GM21390 (cell line): ENCODE results near the gene SHANK1.

Experiments used
- ATAC-seq: cut with Tn5 transposase; IDR thresholded peaks from one replicate; pipeline ENCODE4 v1.9.1; 2021; ENCODE audit not compliant: unreplicated experiment

The SHANK1 gene

DNA sequence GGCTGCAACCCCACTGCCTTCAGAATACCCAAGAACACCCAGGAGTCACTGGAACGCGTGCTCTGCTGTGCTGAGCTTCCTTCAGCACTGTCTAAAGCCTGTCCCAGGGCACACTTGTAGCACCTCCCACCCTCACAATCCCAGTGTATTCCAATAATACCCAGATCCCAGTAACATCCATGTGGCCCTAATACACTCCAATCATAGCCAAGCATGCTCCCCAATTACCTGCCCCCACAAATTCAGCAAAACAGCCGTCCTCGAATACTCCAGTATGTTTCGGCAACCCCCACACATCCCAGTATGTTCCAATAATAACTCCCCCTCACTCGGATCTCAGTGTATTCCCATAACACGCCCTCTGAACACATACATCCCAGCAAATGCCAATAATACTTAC is 29.2 kb downstream of the SHANK1 start:
- ATAC-seq = no peak

DNA sequence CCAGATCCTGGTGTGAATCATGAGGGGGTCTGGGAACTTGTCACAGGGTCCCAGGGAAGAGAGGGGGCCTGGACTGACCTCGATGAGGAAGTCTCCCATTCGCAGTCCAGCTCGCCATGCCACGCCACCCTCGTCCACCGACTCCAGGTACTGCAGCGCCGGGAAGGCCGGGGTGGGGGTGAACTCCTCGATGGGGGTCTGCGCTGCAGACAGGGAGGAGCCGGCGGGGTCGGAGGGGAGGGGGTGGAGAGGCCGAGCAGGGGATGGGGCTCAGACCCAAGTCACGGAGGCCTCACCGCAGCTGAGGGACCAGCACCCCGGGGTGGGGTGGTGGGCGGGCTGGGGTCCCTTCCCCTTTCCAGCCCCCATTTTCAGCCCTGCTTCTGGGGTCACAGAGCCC is 30.8 kb downstream of the SHANK1 start:
- ATAC-seq = no peak

DNA sequence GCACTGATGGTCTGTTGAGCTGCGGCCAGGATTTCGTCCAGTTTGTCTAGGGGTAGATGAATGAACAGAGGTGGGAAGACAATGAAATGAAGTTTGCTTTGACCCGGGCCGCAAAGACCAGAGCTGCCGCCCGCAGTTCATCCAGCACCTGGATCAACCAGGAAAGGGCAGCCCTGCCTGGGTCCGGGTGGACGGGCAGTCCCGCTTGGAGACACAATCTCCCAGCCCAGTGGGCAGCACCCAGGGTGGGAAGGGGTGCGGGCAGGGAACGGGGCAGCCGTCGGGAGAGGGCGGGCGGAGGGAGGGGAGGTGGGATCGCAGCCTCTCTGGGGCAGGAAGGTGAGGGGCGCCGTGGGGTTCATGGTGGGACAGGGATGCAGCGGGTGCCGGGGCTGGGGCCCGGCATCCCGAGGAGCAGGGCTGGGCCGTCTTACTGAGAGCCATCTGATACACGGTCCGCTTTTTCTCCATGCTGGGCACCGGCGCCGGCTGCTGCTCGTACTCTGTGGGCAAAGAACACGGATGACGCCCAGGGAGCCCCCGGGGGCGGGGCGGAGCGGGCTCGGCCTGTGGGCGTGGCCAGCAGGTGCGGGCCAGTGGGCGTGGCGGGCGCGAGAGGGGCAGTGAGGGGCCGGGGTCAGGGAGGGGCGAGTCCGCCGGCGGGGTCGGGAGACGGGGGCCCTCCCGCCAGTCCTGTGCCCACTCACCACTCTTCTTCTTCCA is 33.1 kb downstream of the SHANK1 start:
- ATAC-seq = no peak

DNA sequence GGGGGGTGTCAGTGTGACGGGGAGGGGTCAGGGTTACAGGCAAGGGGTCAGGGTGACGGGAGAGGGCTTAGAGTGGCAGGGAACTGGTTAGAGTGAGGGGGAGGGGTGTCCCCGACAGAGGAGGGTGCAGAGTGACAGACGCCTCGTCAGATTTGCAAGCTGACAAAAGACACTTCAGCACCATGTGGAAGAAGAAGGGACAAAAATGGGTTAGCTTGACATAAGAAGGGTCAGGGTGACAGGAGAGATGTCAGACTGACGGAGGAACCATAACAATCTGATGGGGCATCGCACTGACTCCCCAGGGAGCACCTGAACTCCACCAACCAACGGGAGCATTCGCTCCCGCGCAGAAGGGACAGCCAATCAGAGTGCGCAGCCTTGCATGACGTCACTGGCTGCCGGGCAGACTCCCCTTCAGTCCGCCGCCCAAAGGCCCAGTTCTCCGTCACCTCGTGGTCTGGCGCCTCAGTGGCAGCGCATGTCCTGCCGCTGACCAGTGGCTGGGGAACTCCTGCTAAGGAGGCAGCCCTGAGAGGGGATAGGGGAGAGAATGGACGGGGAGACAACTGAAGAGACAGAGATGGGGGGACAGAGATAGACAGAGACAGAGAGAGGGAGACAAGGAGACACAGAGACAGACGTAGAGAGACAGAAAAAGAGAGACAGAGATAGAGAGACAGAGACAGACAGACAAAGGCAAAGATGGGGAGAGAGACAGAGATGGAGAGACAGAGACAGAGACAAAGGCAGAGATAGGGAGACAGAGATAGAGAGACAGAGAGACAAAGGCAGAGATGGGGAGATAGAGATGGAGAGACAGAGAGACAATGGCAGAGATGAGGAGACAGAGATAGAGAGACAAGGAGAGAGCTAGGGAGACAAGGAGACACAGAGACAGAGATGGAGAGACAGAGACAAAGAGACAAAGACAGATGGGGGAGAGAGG is 40.2 kb downstream of the SHANK1 start:
- peak; percentile 67 for ATAC-seq

DNA sequence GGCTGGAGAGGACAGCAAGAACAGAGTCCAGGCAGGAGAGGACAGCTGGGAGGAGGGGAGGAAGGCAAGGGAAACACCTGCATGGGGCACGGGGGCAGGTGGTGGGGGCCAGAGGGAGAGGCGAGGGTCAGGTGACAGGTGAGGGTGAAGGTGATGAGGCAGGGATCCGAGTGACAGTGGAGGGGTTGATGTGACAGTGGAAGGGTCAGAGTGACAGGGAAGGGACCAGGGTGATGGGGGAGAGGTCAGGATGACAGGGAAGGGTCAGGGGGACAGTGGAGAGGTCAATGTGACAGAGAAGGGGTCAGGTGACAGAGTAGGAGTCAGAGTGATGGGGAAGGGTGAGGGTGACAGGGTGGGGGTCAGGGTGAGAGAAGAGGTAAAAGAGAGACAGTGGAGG is 41.3 kb downstream of the SHANK1 start:
- no peak for ATAC-seq

DNA sequence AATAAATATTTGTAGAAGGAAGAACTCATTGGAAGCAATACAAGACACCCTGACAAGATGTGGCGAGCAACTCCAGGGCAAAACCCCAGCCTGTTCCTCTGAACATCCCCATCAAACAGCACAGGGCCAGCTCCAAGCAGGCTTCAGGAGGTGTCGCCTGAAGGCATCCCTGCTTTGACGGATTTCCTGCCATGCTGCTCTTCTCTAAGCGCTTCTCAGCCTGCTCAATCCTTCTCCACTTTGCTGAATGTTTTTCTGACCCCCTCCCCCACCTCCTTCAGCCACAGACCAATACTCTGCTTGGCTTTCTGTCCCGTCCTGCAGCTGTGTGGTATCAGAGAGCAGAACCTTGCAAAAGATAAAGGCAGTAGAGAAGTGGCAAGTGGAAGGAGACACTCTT is 42.0 kb downstream of the SHANK1 start:
- ATAC-seq = no peak

DNA sequence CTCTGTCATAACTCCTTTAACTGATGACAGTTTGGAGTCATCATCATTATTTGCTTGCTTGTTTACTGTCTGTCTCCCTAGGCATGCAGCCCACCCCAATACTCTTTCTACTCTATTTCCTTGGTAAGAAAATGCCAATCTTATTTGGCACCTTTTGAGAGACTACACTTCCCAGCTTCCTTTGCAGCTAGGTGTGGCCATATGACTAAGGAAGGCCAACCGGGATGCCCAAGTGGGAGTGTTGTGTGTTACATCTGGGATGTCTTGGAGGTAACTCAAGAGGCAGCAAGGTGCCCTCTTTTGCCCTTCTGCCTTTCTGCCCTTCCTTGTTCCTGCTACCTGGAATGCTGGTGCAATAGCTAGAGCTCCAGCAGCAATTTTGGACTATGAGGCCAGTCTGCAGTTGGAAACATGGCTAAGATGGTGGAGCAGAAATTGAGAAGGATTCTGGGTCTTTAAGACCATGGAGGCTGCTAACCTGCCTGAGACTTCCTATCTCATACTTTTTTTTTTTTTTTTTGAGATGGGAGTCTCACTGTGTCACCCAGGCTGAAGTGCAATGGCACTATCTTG is 42.9 kb downstream of the SHANK1 start:
- no peak for ATAC-seq

DNA sequence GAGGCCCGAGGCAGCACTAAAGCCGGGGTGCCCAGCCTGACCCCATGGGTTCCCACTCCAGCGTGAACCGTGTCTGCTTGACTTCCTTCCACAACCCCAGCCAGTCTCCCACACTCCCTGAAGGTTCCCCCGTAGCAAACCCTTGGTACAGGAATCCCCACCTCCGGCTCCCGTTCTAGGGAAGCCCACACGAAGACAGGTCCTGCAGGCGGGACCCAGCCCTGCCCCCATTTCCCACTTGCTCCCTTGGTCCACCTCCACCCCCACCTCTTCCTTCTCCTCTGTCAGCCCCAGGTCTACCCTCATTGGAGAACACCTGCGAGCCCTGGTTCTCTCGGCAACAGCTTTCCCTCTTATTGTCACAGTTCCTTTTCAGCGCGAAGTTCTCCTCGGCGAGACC is 46.5 kb downstream of the SHANK1 start:
- ATAC-seq = no peak

DNA sequence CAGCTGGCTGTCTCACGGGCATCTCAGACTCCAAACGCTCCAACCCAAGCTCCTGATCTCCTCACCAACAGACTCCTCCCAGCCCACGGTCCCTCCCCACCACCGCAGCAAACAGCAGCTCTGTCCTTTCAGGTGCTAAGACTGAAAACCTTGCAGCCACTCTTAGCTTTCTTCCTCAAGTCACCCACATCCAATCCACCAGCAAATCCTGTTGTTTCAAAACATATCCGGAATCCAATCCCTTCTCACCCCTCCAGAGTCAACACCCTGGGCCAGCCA is 49.6 kb downstream of the SHANK1 start:
- no peak for ATAC-seq

DNA sequence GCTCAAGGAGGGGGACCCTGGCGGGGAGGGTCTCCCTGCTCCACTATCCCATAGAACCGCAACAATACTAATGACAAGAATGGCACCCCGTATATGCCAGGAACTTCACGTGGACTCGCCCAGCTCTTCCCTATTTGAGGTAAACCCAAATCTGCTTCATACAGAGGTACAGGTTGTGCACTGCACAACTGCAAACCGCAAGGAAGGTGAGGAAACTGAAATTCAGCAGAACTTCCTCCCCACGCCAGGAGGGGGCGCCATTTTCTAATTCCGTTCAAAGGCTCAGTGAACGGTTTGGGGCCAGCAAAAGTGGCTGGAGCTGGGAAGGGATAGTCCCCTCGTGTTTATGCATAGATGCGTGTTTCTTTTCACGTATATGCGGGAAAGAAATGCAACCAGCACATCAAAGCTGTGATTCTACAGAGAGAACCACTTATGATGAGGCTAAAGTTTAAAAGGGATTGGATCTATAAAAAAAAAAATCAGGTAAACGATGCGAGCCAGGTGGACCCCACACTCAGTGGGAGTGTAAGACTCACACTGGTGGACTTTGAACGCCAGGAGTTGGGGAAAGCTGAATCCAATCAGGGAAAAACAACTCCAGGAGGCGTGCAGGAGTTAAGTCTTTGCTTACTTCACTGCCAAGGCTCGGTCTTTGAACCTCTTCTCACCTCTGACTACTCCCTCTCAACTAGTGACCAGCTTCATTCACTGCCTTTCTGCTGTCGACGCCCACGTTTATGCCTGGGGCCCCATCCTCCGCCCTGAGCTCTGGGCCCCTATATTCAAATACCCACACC is 50.1 kb downstream of the SHANK1 start:
- no peak for ATAC-seq

DNA sequence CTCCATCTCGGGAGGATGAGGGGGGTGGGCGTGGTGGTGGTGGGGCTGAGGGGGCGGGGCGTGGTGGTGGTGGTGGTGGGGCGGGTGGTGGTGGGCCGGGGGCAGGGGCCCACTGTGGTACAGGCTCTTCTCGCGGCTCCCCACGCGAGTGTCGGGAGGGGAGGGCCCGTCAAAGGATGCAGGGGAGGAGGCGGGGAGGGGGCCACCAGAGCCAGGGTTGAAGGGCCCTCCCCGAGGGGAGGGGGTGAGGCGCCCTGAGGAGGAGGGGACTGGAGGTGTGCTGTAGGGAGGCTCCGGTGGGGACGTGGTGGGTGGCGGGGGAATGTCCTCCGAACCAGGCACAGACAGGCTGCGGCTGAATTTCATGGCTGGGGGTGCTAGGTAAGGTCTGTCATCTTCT is 50.7 kb downstream of the SHANK1 start:
- ATAC-seq = no peak

DNA sequence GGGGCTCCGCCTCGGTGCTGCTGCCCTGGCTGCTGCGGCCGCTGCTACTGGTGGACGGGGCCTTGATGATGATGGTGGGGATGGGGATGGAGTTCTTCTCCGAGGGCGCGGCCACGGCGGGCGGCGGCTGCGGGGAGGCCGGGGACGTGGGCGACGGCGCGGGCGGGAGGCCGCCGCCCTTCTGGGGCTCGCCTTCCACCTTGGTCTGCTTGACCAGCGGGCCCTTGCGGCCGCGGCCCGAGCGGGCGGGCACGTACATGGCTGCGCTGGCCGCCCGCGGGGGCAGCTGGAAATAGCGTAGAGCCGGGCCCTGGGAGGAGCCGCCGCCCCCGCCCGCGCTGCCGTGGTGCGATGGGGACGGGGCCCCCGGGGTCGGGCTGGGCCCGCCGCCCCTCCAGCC is 51.2 kb downstream of the SHANK1 start:
- no peak for ATAC-seq

DNA sequence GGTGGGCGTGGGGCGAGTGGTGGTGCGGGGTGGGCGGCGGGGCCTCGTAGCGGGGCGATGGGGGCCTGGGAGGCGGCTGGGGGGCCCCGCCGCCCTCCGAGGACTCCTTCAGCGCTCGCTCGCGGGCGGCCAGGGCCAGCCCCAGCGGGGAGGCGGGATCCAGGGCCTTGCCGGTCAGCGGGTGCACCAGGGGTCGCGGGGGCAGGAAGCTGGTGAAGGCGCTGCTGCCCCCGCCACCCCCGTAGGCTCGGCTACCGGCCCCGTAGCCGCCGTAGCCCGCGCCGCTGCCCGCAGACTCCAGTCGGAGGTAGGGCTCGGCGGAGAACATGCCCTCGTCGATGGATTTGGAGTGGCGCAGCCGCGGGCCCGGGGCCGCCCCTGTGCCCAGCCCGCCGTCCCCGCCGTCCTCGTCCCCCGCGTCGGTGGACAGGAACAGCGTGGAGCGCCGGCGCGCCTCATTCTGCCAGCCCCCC is 51.8 kb downstream of the SHANK1 start:
- ATAC-seq = no peak

DNA sequence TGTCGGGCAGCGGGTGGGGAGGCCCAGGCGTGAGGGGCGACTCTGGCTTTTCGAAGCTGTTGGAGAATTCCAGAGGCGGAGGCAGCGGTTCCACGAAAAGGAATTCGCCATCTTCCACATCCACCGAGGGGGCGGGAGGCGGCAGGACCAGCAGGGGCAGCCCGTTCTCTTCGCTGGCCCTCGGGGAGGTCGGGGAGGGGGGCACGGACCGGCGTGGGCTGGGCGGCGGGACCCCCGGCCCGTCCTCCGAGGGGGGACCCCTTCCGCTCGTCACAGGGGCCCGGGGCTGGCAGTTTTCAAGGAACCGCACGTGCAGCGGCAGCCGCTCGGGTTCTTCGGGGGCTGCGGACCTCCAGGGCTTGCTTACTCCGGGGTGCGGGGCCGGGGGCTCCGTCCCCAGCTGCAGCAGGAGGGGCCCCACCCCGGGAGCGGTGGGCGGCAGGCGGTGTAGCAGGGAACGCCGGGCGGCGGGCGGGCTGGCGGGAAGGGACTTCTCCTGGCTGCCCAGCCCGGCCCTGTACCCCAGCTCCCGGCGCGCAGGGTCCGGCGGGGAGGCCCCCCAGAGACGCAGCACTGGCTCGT is 52.3 kb downstream of the SHANK1 start:
- ATAC-seq = no peak

DNA sequence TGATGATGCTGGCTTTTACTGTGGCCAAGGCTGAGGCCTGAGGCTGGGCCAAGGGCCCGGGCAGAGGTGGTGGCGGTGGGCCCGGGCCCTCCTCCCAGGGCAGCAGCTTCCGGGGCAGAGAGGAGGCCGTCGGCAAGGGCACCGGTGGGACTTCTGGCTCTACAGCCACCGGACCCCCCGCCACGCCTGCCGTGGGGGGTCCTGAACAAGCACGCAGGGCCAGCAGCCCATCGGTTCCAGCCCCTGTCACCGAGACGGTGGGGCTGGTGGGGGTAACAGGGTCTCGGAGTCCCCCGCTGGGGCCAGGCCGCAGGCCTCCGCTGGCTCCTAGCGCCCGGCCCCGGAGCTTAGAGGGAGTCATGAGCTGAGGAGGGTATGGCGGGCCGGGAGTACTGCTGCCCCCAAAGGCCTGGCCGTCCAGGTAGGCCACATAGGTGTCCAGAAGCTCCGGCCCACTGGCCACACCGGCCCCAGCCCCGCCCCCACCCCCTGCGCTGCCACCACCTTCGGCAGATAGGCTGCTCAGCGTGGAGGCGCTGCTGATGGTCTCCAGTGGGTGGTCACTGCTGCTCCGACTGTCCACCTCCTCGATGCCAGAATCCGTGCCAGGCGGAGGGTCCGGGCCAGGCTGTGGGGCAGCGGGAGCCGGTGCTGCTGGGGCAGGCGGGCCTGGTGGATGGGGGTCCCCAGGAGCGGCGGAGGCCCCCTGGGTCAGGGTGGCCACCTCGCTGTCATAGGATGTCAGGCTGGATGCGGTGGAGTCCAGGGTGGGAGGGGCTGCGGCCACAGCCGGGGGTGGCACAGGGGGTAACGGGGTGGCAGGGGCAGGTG is 53.0 kb downstream of the SHANK1 start:
- ATAC-seq = no peak

DNA sequence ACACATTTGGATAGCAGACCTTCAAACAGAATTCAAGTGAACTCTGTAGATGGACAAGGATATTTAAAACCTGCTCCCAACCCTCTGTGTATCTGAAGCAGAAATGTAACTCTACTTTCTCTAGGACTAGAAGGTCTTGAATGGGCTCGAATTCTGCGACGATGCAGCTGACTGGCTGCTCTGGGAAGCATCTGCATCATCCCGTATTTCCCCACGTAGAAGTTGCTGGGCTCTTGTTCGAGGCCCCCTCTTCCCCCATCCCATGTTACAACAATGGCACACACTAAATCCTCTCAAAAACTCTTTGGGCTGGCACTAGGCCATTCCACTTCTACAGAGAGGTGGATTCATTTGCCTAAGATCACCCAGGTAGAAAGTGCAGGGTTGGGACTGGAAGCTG is 55.4 kb downstream of the SHANK1 start:
- no peak for ATAC-seq

DNA sequence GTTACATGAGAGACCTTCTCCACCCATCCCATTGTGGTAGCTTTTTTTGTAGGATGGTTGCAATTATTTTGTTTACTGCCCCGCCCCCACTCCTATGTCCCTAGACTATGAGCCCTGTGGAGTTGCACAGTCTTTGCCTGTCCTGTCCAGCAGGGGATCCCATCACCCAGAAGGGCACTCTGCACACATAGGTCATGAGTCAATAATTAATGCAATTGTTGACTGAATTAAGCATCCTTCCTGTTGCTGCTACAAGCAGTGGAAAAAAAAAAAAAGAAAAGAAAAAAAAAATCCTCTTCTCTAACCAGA is 56.2 kb downstream of the SHANK1 start:
- ATAC-seq = no peak

DNA sequence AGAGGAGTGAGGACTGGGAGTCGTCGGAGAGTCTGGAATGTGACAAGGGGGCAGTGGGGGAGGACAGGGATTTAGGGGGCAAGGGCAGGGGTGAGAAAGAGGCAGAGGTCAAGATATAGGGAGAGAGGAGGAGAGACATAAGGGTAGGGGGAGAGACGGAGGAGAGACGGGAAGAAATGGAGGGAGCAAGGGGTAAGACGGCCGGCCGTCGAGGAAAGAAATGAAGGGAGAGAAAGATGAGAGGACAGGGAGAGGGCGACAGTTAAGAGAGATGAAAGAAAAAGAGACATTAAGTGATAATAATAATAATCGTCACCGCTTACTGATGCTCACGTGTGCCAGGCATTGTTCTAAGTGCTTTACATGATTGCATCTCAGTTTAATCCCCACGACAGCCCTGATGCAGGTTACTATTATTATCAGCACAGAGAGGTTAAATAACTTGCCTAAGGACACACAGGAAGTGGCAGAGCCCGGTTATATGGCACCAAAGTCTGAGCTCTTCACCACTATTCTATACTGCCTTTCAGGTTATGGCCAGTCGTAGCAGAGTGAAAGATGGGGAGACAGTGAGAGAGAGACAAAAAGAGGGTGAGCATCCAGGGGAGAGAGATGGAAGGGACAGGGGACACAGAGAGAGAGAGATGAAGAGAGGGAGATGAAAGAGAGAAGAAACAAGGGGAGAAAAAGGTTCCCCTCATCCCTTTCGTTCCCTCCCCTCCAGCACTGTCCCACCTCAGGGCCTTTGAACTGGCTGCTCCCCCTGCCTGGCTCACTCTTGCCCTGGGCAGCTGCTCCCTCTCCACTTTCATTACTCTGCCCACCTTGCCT is 56.7 kb downstream of the SHANK1 start:
- ATAC-seq = no peak
